Testis (tissue), 2 donors: ENCODE results near the gene NUP62.

Experiments used
- CTCF ChIP-seq, 3 experiments: fragments of 450-650 bp in 2 of 3; fragments of 200-600 bp in 1 of 3; sonication (generic) in 1 of 3; IDR thresholded peaks; one replicate each; pipeline ENCODE4 v1.5.1; 2016 to 2019; ENCODE audit warnings: antibody characterized with exemption in 3 of 3, mild to moderate bottlenecking in 2 of 3, moderate library complexity in 1 of 3
- POLR2A ChIP-seq: fragments of 450-650 bp; IDR thresholded peaks from one replicate; pipeline ENCODE4 v1.6.1; 2017; ENCODE audit warnings: antibody characterized with exemption, mild to moderate bottlenecking, moderate library complexity

DNA sequence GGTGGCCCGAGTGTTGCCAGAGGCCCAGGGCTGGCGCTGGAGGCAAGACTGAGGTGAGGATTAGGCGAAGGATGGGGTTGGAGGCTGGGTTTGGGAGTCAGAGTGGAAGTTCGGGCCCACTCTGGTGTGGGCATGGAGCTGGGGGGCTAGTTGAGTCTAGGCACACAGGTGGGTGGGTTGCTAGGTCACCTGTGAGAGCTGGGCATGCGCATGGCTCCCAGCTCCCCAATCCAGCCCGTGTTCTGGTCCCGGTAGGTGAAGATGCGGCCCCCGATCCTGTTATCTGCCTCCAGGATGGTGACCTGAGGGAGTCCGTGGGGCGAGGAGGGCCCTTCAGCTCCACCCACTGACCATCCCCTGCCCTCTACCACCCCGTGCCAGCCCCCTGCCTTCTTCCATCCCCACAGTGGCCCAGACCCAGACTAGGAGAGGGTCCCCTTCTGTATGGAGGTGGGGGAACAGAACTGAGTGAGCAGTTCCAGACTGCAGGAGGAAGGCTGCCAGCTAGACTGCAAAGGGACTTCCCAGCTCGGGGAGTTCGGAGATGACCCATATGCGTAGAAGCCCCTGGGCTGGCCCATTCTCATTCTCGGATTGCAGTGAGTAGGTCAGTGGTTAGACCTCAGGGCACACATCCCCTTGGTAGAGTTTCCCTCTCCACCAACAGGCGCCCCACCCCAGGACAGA, 34.3 kb downstream of the NUP62 start:
- TF ChIP-seq CTCF (IDR thresholded peaks at IDR 0.05) (no peak), POLR2A (no peak)
